ENCODE measurements around the gene PLD6.

The PLD6 gene

GRCh38 chr17:17229416-17230384 is 23.6 kb upstream of the PLD6 start:
- Histone ChIP-seq H3K27me3 (no peaks in the 10 kb centered on the region), H3K4me1 (ENCODE audit: control insufficient read depth in 1 of 2, insufficient read depth in 1 of 2, low read depth in 1 of 2, low read length in 1 of 2) (no peaks in the 10 kb centered on the region), H3K36me3 (peaks cover 79% of the 10 kb centered on the region), H3K9me3 (no peaks in the 10 kb centered on the region), H3K27ac (no peak overlapping the region), H3K4me3 (ENCODE audit: low read depth in 1 of 2, low read length in 1 of 2) (no peak overlapping the region)
- TF ChIP-seq, protein P1, sequence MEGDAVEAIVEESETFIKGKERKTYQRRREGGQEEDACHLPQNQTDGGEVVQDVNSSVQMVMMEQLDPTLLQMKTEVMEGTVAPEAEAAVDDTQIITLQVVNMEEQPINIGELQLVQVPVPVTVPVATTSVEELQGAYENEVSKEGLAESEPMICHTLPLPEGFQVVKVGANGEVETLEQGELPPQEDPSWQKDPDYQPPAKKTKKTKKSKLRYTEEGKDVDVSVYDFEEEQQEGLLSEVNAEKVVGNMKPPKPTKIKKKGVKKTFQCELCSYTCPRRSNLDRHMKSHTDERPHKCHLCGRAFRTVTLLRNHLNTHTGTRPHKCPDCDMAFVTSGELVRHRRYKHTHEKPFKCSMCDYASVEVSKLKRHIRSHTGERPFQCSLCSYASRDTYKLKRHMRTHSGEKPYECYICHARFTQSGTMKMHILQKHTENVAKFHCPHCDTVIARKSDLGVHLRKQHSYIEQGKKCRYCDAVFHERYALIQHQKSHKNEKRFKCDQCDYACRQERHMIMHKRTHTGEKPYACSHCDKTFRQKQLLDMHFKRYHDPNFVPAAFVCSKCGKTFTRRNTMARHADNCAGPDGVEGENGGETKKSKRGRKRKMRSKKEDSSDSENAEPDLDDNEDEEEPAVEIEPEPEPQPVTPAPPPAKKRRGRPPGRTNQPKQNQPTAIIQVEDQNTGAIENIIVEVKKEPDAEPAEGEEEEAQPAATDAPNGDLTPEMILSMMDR (IDR thresholded peaks at IDR 0.05): no peak

DNA sequence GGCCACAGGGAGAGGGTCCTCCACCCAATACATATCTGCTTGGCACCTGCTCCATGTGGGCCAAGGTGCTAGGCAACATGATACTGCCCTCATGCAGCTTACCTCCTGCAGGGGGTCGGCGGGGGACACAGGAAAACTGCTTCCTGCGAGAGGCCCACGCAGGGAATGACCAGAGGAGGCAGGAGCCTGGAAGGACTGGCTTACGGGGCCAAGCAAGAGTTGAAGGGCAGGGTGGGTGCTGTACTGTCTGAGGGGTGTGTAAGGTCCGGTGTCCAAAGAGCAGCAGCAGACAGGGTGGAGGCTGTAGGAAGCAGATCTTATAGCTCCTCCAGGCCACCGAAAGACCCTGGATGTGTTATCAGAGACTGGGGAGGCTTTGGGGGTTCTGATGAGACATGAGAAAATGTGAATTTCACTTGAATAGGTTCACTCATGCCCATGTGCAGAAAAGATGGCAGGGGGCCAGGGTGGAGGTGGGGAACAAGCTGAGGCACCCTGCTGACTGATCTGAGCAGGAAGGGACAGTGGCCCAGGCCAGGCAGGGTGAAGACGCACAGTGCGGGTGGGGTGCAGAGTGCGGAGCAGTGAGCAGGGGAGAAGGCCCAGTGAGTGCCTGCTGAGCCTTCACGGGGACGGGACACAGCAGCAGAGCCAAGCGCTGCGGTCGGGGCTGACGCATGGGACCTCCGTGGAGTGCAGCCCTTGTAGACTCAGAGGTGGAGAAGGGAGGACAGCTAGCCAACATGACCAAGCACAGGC is 22.6 kb upstream of the PLD6 start:
- H3K27ac ChIP-seq: no peak overlapping the region
- H3K4me1 ChIP-seq (ENCODE audit: control insufficient read depth in 1 of 2, insufficient read depth in 1 of 2, low read depth in 1 of 2, low read length in 1 of 2): no peaks in the 10 kb centered on the region
- H3K36me3 ChIP-seq: peaks cover 89% of the 10 kb centered on the region
- H3K4me3 ChIP-seq (ENCODE audit: low read depth in 1 of 2, low read length in 1 of 2): no peak overlapping the region
- no peaks in the 10 kb centered on the region for H3K27me3 ChIP-seq
- no peaks in the 10 kb centered on the region for H3K9me3 ChIP-seq
- TF ChIP-seq, protein P1 (IDR thresholded peaks at IDR 0.05): no peak

GRCh38 chr17:17227608-17228520 is 21.7 kb upstream of the PLD6 start:
- Histone ChIP-seq H3K27ac (no peak overlapping the region), H3K27me3 (no peaks in the 10 kb centered on the region), H3K9me3 (no peaks in the 10 kb centered on the region), H3K36me3 (peaks cover 97% of the 10 kb centered on the region), H3K4me3 (ENCODE audit: low read depth in 1 of 2, low read length in 1 of 2) (no peak overlapping the region), H3K4me1 (ENCODE audit: control insufficient read depth in 1 of 2, insufficient read depth in 1 of 2, low read depth in 1 of 2, low read length in 1 of 2) (no peaks in the 10 kb centered on the region)
- TF ChIP-seq, protein P1 (IDR thresholded peaks at IDR 0.05): no peak

DNA sequence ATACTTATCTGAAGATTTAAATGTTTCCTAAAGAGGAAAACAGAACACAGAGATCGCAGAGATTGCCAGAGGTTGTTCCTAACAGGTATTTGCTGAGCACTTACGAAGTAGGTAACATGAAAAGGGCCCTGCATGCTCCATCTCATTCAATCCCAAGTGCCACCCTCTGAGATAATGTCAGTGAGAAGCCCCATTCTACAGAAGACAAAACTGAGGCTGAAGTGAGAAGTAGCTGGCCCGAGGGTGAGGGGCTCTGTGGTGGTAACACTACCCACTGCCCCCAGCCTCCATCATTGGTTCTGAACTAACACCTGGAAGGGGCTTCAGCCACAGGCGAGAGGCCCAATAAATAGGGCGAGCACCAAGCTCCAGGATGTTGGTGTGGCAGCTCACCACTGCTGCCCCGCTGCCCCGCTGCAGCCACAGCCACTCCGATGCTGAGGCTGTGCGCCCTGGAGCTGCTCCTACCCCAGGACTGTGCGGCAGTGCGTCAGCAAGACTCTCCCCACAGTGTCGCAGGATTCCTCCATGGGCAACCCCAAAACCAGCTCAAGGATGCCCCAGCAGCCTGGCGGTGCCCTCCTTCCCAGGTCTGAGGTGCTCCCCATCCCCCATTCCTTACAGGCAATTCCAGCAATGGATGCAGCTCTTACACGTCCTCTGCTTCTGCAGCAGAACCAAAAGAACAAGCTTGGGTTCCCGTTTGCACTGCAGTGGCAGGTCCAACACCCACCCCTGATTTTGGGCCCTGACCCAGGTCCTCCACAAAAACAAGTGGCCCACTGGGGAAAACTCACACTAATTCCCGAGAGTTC is 20.5 kb upstream of the PLD6 start:
- TF ChIP-seq, protein P1 (IDR thresholded peaks at IDR 0.05): no peak
- H3K27ac ChIP-seq: no peak overlapping the region
- H3K4me3 ChIP-seq (ENCODE audit: low read depth in 1 of 2, low read length in 1 of 2): no peak overlapping the region
- no peaks in the 10 kb centered on the region for H3K9me3 ChIP-seq
- no peaks in the 10 kb centered on the region for H3K4me1 ChIP-seq (ENCODE audit: control insufficient read depth in 1 of 2, insufficient read depth in 1 of 2, low read depth in 1 of 2, low read length in 1 of 2)
- no peaks in the 10 kb centered on the region for H3K27me3 ChIP-seq
- peaks cover 98% of the 10 kb centered on the region for H3K36me3 ChIP-seq

All from neutrophil (primary cell).